MM.1S (cell line): ENCODE measurements around the gene ALG5.

ENCODE experiments used
- DNase-seq: peaks from one replicate; pipeline ENCODE4 v3.0.0-alpha.2; 2015
- H2AFZ ChIP-seq: fragments of 300-600 bp; sonication (generic); 2 replicates; pipeline ENCODE4 v1.6.0; 2016; ENCODE audit warnings: antibody characterized with exemption, low read length
- H3F3A ChIP-seq: fragments of 300-600 bp; sonication (generic); 2 replicates; pipeline ENCODE4 v1.6.1; 2016; ENCODE audit warnings: mild to moderate bottlenecking, antibody characterized with exemption, low read length, moderate library complexity, mixed read lengths; ENCODE audit not compliant: insufficient read depth
- H3K27ac ChIP-seq: fragments of 300-600 bp; sonication (generic); 2 replicates; pipeline ENCODE4 v1.5.1; 2016; ENCODE audit warnings: mild to moderate bottlenecking, low read length
- H3K27me3 ChIP-seq: fragments of 300-600 bp; sonication (generic); replicated peaks from 2 replicates; pipeline ENCODE4 v1.6.0; 2016; ENCODE audit warnings: low read length; ENCODE audit not compliant: insufficient read depth
- H3K36me3 ChIP-seq: fragments of 300-600 bp; sonication (generic); replicated peaks from 2 replicates; pipeline ENCODE4 v1.6.1; 2016; ENCODE audit warnings: mild to moderate bottlenecking, low read length, mixed read lengths; ENCODE audit not compliant: insufficient read depth
- H3K4me1 ChIP-seq: fragments of 300-600 bp; sonication (generic); 2 replicates; pipeline ENCODE4 v1.6.1; 2016; ENCODE audit warnings: low read length, mixed read lengths
- H3K4me2 ChIP-seq: fragments of 300-600 bp; sonication (generic); 2 replicates; pipeline ENCODE4 v1.6.0; 2016; ENCODE audit warnings: low read depth, low read length
- H3K4me3 ChIP-seq: fragments of 300-600 bp; sonication (generic); 2 replicates; pipeline ENCODE4 v1.5.1; 2016; ENCODE audit warnings: low read length, mixed read lengths
- H3K79me2 ChIP-seq: fragments of 300-600 bp; sonication (generic); 2 replicates; pipeline ENCODE4 v1.6.1; 2016; ENCODE audit warnings: mixed run types, low read length, mixed read lengths
- H3K9ac ChIP-seq: fragments of 300-600 bp; sonication (generic); 2 replicates; pipeline ENCODE4 v1.6.1; 2016; ENCODE audit warnings: low read length, mixed read lengths
- H3K9me2 ChIP-seq: fragments of 300-600 bp; sonication (generic); replicated peaks from 2 replicates; pipeline ENCODE4 v1.6.1; 2016; ENCODE audit warnings: mild to moderate bottlenecking, low read length, mixed read lengths; ENCODE audit not compliant: insufficient read depth
- H3K9me3 ChIP-seq: fragments of 300-600 bp; sonication (generic); replicated peaks from 2 replicates; pipeline ENCODE4 v1.6.1; 2016; ENCODE audit warnings: mild to moderate bottlenecking, low read length, mixed read lengths; ENCODE audit not compliant: insufficient read depth
- H4K20me1 ChIP-seq: fragments of 300-600 bp; sonication (generic); 2 replicates; pipeline ENCODE4 v1.6.1; 2016; ENCODE audit warnings: mild to moderate bottlenecking, low read length, moderate library complexity, mixed read lengths; ENCODE audit not compliant: insufficient read depth
- CTCF ChIP-seq: fragments of 300-600 bp; sonication (generic); IDR thresholded peaks from 2 replicates; pipeline ENCODE4 v1.5.1; 2016; ENCODE audit warnings: antibody characterized with exemption, low read length, mixed read lengths
- EZH2 ChIP-seq: fragments of 300-600 bp; sonication (generic); optimal IDR thresholded peaks from 2 replicates; pipeline ENCODE3; 2017; ENCODE audit warnings: low read depth, mild to moderate bottlenecking, antibody characterized with exemption, low read length, mixed read lengths
- EZH2phosphoT487 ChIP-seq: fragments of 300-600 bp; sonication (generic); IDR thresholded peaks from 2 replicates; pipeline ENCODE4 v1.6.1; 2018; ENCODE audit warnings: antibody characterized with exemption, low read length

Gene ALG5

GRCh38 chr13:36925603-36926002, 73.5 kb downstream of the ALG5 start:
- no peaks in the 10 kb centered on the region for H3K9me3 ChIP-seq
- H3K79me2 ChIP-seq, result no peaks in the 10 kb centered on the region
- H3K4me3 ChIP-seq, result no peak overlapping the region
- H3K4me2 ChIP-seq, result no peak overlapping the region
- H3K4me1 ChIP-seq, result no peaks in the 10 kb centered on the region
- no peaks in the 10 kb centered on the region for H3F3A ChIP-seq
- no peak for TF ChIP-seq EZH2
- no peak for TF ChIP-seq EZH2phosphoT487
- TF ChIP-seq CTCF, result no peak
- no peaks in the 10 kb centered on the region for H3K27me3 ChIP-seq
- no peak for DNase-seq
- no peak overlapping the region for H3K9ac ChIP-seq
- H3K9me2 ChIP-seq, result no peaks in the 10 kb centered on the region
- H3K36me3 ChIP-seq, result no peaks in the 10 kb centered on the region
- H4K20me1 ChIP-seq, result no peaks in the 10 kb centered on the region
- no peak overlapping the region for H3K27ac ChIP-seq
- no peak overlapping the region for H2AFZ ChIP-seq

DNA sequence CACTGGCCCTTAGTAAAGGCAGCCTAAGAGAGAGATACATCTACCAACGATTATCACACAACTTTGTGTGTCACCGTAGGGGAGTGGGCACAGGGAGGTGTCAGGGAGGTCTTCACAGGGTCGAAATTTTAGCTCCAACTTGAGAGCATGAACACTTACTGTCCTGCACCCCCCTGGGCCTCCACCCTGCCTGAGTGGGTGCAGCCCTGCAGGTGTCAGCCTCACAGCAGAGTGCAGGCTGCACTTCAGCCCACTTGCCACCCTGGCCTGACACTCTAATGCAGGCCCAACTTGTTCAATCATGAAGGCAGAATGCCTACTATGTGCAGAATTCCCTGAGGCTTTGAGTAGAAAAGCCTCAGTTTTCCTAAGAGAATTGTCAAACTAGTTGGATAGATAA, 75.1 kb downstream of the ALG5 start:
- no peak overlapping the region for H3K4me2 ChIP-seq
- TF ChIP-seq EZH2 (no peak), EZH2phosphoT487 (no peak), CTCF (no peak)
- H3K36me3 ChIP-seq, result no peaks in the 10 kb centered on the region

GRCh38 chr13:36921631-36922301, 77.4 kb downstream of the ALG5 start:
- no peaks in the 10 kb centered on the region for H3F3A ChIP-seq

More for the DNA sequence above, 75.1 kb downstream of the ALG5 start:
- Histone ChIP-seq H3K4me1 (no peaks in the 10 kb centered on the region), H3K9me3 (no peaks in the 10 kb centered on the region), H3K9ac (no peak overlapping the region), H3K27me3 (no peaks in the 10 kb centered on the region; the same call in 1 of the 2 replicates), H2AFZ (no peak overlapping the region), H3K27ac (no peak overlapping the region), H3K79me2 (no peaks in the 10 kb centered on the region), H3K4me3 (no peak overlapping the region), H4K20me1 (no peaks in the 10 kb centered on the region), H3K9me2 (no peaks in the 10 kb centered on the region), H3F3A (no peaks in the 10 kb centered on the region)
- no peak for DNase-seq

More at GRCh38 chr13:36921631-36922301, 77.4 kb downstream of the ALG5 start:
- H3K9me2 ChIP-seq, result no peaks in the 10 kb centered on the region
- no peaks in the 10 kb centered on the region for H3K36me3 ChIP-seq
- H3K4me1 ChIP-seq, result no peaks in the 10 kb centered on the region
- no peak overlapping the region for H3K4me2 ChIP-seq
- H3K27me3 ChIP-seq, result no peaks in the 10 kb centered on the region; the same call in 1 of the 2 replicates
- no peak overlapping the region for H3K27ac ChIP-seq
- DNase-seq, result no peak
- no peak overlapping the region for H3K9ac ChIP-seq
- no peak overlapping the region for H3K4me3 ChIP-seq
- H3K79me2 ChIP-seq, result no peaks in the 10 kb centered on the region
- no peaks in the 10 kb centered on the region for H3K9me3 ChIP-seq
- H4K20me1 ChIP-seq, result no peaks in the 10 kb centered on the region
- H2AFZ ChIP-seq, result no peak overlapping the region
- TF ChIP-seq EZH2phosphoT487 (no peak), EZH2 (no peak), CTCF (no peak)
